Subcutaneous preadipocyte (primary cell): ENCODE measurements around the gene OR5F1. TPM values are rescaled to one million over a fixed set of nuclear protein-coding genes. Genes with fewer than 3 reads are reported as not detected.

Source experiments
- total RNA-seq: library from RNA; depleted of rRNA; stranded (reverse); fragments of >200 nt; gene quantifications from 2 replicates; pipeline ENCODE4 v1.2.3, GENCODE V29; 2012

OR5F1 gene
- total RNA-seq, result not detected in 2 replicates

DNA sequence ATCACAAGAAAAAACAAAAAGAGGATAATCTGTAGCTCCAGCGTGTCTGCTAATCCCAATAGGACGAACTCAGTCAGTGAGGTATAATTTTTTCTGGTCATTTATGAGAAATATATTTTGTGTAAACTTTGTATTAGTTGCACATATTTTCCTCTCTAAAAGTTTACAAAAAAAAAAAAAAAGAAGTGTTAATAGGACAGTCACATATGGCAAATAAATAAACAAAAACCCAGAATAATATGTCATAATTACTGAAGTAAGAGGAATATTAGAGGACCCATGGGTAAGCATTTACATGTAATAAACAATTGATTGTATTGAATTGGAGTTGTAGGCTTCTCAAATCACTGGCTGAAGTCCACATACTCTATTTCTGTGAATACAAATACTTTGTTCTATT is at the start of gene OR5F1:
Gene OR5F1, minus strand, starts transcription at position 101 of the 400 bp plus-strand sequence. Its CDS starts 0 bp downstream, at position 101.

GRCh38 chr11:56027354-56027753 is 32.9 kb upstream of the OR5F1 start, which contains the start of gene OR5AS1:
OR5AS1 (plus strand) TSS chr11:56027654; CDS start chr11:56030419, 2,765 bp downstream.

DNA sequence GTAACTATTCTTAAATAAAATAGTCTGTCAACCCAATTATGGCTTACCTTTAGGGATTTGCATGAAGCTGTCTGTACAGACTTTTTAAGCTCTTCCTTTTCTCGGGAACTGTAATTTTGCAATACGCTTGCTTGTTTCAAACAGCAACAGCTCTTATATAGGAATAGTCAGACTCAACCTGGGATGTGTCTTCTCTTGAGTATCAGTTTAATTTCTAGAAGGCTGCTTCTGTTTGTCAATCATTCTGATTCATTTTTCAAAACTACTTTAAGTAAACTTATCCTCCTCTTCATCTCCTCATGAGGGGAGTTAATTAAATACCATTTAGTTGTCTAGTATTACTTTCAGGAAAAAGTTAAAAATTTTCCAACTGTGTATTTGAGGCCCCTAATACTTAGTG is 24.6 kb downstream of the OR5F1 start, which contains the start of gene OR10AG1:
Gene OR10AG1, minus strand, starts transcription at position 101 of the 400 bp plus-strand sequence. Its CDS starts 38 bp downstream, at position 63.

Other genes with a start within 250 kb of the OR5F1 start
- gene OR5D13, start 221.2 kb downstream of the OR5F1 start, total RNA-seq, result not detected in 2 replicates
- not detected in 2 replicates for gene OR5D14, start 199.1 kb downstream of the OR5F1 start, total RNA-seq
- gene OR5L1, start 183.3 kb downstream of the OR5F1 start, total RNA-seq, result not detected in 2 replicates
- gene OR5D18, start 175.0 kb downstream of the OR5F1 start, total RNA-seq, result not detected in 2 replicates
- gene OR5L2, start 167.4 kb downstream of the OR5F1 start, total RNA-seq, result not detected in 2 replicates
- not detected in 2 replicates for gene OR5D16, start 155.9 kb downstream of the OR5F1 start, total RNA-seq
- not detected in 2 replicates for gene TRIM51, start 111.3 kb downstream of the OR5F1 start, total RNA-seq
- not detected in 2 replicates for gene OR5W2, start 80.0 kb downstream of the OR5F1 start, total RNA-seq
- gene OR5I1, start 58.2 kb downstream of the OR5F1 start, total RNA-seq, result not detected in 2 replicates
- not detected in 2 replicates for gene OR10AG1, start 24.7 kb downstream of the OR5F1 start, total RNA-seq
- gene OR5AS1, start 33.0 kb upstream of the OR5F1 start, total RNA-seq, result not detected in 2 replicates
- gene OR8I2, start 98.7 kb upstream of the OR5F1 start, total RNA-seq, result not detected in 2 replicates
- not detected in 2 replicates for gene OR8H2, start 109.1 kb upstream of the OR5F1 start, total RNA-seq
- gene OR8H3, start 127.7 kb upstream of the OR5F1 start, total RNA-seq, result not detected in 2 replicates
- gene OR8J3, start 145.6 kb upstream of the OR5F1 start, total RNA-seq, result not detected in 2 replicates
- not detected in 2 replicates for gene OR8K5, start 165.7 kb upstream of the OR5F1 start, total RNA-seq
- gene OR5J2, start 182.0 kb upstream of the OR5F1 start, total RNA-seq, result not detected in 2 replicates
- gene OR5T2, start 239.6 kb upstream of the OR5F1 start, total RNA-seq, result not detected in 2 replicates